Cardiac fibroblast (primary cell): Measurements from ENCODE around the gene ZER1.

Source experiments
- DNase-seq, 2 donors: peaks; one replicate each; pipeline versions ENCODE4 v3.0.0 to v3.0.0-alpha.2; 2010; ENCODE audit warnings: low read depth in 2 of 2
- H3K4me3 ChIP-seq, 2 donors: replicated peaks in 1 of 2; 1 replicate in 1 of 2; 2 replicates in 1 of 2; pipeline ENCODE4 v1.5.1; 2011; ENCODE audit warnings: low read depth in 2 of 2, low read length in 2 of 2, mild to moderate bottlenecking in 2 of 2, moderate library complexity in 1 of 2
- TF ChIP-seq, protein P1 (sequence below): IDR thresholded peaks from one replicate; pipeline ENCODE4 v1.5.1; 2011; ENCODE audit warnings: low read depth, mild to moderate bottlenecking, low read length, inconsistent platforms

ZER1 gene

DNA sequence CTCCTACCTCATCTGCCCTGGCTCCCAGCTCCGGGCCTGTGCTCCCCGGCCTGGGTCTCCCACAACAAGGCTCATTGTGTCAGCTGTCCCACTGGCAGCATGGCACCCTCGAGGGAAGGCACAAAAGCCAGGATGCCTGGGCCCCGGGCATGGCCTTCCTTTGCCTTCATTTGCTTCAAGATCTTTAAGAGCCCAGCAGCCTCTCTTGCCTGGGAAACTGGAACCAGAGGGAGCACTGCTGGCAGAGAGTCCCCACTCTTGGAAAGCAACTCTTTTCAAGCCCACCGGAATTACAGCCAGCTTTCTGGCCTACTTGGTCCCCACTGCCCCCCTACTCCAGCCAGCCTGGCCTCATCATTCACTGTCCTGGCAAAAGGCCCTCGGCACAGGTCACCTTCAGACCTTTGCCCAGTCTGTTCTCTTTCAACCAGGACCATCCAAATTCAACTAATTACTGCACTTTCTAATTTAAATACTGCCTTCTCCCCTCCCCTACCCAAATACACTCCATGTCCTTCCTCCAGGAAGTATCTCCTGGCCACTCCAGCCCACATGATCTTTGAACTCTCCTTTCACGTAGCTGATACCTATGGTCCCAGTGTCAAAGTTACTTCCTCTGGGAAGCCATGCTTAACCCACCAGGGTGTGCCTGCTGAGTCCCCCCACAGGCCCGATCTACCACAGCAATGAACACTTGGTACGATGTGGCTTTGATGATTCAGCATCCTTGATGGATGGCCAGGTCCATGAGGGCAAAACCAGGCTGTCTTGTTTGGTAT, 8.9 kb downstream of the ZER1 start:
- DNase-seq, result no peak
- H3K4me3 ChIP-seq, result no peak overlapping the region
- TF ChIP-seq, protein P1, sequence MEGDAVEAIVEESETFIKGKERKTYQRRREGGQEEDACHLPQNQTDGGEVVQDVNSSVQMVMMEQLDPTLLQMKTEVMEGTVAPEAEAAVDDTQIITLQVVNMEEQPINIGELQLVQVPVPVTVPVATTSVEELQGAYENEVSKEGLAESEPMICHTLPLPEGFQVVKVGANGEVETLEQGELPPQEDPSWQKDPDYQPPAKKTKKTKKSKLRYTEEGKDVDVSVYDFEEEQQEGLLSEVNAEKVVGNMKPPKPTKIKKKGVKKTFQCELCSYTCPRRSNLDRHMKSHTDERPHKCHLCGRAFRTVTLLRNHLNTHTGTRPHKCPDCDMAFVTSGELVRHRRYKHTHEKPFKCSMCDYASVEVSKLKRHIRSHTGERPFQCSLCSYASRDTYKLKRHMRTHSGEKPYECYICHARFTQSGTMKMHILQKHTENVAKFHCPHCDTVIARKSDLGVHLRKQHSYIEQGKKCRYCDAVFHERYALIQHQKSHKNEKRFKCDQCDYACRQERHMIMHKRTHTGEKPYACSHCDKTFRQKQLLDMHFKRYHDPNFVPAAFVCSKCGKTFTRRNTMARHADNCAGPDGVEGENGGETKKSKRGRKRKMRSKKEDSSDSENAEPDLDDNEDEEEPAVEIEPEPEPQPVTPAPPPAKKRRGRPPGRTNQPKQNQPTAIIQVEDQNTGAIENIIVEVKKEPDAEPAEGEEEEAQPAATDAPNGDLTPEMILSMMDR, result no peak

DNA sequence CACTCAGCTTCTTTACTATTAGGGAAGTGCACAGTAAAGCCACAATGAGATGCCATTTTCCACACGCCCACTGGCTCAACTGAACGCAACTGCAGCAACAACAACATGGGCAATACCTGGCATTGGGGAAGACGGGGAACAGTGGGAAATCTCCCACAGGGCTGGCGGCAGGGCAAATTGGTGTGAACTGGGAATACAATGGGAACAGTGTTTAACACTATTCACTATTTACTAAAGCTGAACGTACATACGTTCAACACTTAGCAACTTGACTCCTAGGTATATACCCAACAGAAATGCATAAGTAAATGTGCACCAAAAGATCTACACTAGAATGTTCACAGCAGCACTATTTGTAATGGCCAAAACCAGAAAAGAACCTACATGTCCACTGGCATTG, 14.1 kb downstream of the ZER1 start:
- no peak overlapping the region for H3K4me3 ChIP-seq
- TF ChIP-seq, protein P1, result no peak
- no peak for DNase-seq

DNA sequence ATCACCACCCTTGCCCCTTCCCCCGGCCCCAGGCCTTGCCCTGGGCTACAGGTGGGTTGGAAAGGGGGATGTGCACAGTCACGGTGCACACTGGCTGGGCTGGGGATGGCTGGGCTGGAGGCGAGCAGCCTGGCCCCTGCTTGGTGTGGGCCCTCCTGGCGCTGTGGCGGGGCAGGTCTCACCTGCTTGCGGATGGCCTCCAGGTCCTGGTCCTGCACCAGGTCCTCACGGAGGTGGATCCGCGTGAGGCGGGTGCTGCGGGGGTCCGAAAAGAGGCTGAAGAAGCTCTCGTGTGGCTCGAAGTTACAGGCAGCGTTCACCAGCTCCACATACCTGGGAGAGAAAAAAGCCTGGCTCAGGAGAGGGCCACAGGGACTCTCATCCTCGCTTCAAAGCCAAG, 18.1 kb downstream of the ZER1 start:
- TF ChIP-seq, protein P1, result no peak
- no peak overlapping the region for H3K4me3 ChIP-seq
- no peak for DNase-seq

DNA sequence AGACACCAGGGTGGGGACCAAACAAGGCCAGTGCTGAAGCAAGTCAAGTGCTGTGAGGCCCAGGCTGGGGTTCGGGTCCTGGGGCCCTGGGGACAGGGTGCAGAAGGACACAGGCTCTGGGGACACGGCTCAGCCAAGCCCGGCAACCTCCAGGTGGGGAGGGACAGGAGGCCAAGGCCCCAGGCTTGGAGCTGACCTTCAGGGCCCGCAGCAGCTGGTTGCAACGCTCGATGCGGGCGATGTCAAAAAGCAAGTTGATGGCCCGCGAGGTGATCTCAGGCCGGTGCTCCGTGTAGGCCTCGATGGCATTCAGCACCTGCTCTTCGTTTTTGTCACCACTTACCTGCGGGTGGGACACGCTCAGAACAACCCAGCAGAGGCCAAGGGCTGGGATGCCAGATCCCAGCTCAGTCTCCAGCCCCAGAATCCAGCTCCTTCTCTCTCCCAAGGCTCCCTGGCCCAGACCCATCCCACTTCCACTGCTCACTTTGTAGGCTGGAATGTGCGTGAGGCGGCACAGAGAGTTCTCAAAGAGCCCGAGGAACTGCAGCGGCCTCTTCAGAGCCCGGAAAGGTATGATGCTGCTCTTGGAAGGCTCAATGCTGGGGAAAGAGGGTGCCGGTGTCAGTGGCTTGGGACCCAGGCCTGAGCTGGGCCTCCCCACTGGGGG, 20.7 kb downstream of the ZER1 start:
- DNase-seq, result no peak
- TF ChIP-seq, protein P1, result no peak
- H3K4me3 ChIP-seq, result no peak overlapping the region

DNA sequence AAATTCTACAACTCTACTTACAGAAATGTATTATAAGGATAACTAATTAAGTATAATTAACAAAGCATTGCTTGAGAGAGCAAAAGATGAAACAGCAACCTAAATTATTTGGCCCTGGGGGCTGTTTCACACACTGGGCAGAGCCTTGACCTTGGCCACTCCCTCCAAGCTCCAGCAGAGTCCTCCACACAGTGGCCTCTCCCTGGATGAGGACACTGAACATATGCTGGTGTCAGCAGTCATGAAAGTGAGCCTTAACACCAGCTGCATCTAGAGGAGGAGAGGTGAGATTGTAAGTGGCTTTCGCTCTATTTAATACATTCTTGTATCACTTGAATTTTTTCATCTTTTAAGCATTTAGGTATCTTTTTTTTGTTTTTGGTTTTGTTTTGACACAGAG, 24.5 kb downstream of the ZER1 start:
- H3K4me3 ChIP-seq, result no peak overlapping the region
- no peak for DNase-seq
- TF ChIP-seq, protein P1, result no peak

DNA sequence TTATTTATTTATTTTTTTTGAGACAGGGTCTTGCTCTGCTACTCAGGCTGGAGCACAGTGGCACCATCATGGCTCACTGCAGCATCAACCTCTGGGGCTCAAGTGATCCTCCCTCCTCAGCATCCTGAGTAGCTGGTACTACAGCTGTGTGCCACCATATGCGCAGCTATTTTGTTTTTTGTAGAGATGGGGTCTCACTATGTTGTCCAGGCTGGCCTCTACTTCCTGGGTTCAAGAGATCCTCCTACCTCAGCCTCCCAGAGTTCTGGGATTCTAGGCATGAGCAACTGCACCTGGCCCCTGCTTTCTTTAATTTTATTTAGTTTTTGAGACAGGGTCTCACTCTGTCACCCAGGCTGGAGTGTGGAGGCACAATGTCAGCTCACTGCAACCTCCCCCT, 28.3 kb downstream of the ZER1 start:
- no peak for DNase-seq
- TF ChIP-seq, protein P1, result no peak
- no peak overlapping the region for H3K4me3 ChIP-seq
